GM18498 (cell line): Measurements from ENCODE around the gene AKR7A3.
"Not testable (repeated sequence)": the region's sequence is repeated elsewhere in the genome, so short reads cannot be mapped to it uniquely, and the experiment has no call there.

Experiments
- ATAC-seq: cut with Tn5 transposase; IDR thresholded peaks from one replicate; pipeline ENCODE4 v1.9.1; 2021; ENCODE audit warnings: mild to moderate bottlenecking, moderate library complexity; ENCODE audit not compliant: unreplicated experiment

Gene AKR7A3

GRCh38 chr1:19288324-19289241, at the start of gene AKR7A3:
Gene AKR7A3 (minus strand): TSS chr1:19288770. CDS start chr1:19288709, 61 bp downstream.
- ATAC-seq: not testable (repeated sequence)

GRCh38 chr1:19338323-19338762, 49.8 kb upstream of the AKR7A3 start:
- ATAC-seq: no peak

DNA sequence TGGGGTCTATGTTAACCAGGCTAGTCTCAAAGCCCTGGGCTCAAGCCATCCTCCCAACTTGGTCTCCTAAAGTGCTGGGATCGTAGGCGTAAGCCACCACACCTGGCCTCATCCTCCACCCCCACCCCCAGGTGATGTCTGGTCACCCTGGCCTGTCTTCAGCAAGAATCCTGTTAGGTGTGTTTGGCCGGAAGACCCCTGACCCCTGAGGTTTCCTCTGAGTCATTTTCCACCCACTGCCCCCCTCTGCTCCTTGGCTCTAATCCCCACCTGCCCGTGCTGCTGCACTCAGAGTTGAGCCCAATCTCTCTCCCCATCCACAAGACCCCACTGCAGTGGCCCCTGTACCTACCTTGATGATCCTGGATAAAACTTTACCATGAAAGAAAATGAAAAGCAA, 48.7 kb upstream of the AKR7A3 start:
- no peak for ATAC-seq

- ATAC-seq: no peak
Measured at GRCh38 chr1:19336543-19336942, 48.0 kb upstream of the AKR7A3 start.

GRCh38 chr1:19333587-19334354, 45.2 kb upstream of the AKR7A3 start:
- no peak for ATAC-seq

GRCh38 chr1:19332832-19333231, 44.3 kb upstream of the AKR7A3 start:
- ATAC-seq: no peak

DNA sequence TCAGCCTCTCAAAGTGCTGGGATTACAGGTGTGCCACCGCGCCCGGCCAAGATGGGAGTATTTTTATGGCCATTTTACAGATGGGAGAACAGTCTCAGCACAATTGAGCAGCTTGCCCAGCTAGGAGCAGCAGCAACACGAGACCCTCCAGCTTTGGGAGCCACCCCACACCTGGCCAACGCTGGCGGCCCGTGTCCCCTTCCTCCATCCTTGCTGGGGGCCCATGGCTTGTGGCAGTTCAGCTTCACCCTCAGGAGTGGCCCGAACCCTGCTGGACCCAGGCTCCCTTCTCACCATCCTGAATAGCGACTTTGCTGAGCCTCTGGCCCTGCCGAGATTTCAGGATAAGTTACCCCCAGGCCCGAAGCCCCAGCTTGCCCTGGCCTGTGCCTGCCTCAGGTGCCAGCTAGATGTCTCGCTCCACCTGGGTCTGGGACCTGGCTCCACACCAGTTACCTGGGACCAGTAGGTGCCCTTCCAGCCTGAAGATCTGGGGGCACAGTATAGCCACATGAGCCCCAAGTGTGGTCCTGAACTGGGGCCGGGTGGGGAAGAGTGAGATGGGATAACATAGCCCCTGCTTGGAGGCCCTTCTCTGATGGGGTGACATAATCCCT, 42.8 kb upstream of the AKR7A3 start:
- ATAC-seq: no peak

DNA sequence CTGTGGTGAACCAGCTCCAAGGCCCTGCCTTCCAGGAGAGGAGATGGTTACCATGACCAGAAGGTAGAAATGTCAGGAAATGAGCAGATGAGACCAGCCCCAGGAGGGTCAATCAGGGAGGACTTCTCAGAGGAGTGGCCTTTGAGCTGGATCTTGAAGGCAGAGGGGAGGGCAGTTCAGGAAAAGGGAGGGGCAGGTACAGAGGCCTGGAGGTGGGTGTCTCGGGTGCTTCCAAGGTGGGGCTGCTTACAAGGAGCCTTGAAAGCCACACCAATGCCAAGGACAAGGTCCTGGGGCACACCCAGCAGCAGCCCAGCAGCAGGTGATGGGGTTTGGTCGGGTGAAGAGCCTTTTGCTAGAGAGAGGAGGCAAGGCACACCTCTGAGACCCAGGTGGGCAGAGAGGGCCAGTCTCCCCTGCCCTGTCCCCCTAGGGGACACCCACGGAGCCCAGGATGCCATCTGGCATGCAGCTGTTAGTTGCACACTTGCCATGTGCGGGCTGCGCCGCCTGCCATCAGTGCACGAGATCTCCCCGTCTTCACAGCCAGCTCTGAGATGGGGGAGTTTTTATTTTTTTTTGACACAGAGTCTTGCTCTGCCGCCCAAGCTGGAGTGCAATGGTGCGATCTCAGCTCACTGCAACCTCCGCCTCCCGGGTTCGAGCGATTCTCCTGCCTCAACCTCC, 42.0 kb upstream of the AKR7A3 start:
- no peak for ATAC-seq

- no peak for ATAC-seq
Measured at GRCh38 chr1:19329611-19330010, 41.0 kb upstream of the AKR7A3 start.

GRCh38 chr1:19329188-19329587, 40.6 kb upstream of the AKR7A3 start:
- no peak for ATAC-seq

- ATAC-seq: no peak
Measured at GRCh38 chr1:19328486-19328885, 39.9 kb upstream of the AKR7A3 start.

DNA sequence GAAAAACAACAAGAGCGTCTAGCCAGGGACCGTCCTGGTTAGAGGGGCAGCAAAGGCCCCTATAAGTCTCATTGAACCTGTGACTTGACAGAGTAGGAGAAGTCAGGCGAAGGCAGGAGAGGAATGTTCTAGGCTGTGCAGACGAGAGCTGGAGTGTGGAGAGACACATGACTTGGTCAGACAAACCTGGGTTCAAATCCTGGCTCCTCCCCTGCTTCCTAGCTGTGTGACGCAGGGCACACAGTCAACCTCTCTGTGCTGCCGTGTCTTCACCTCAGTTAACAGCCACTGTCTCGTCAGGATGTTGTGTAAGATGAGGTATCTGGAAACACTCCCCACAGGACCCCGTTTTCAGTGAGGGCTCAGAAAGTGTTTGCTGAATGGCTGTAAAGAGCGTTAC, 39.2 kb upstream of the AKR7A3 start:
- ATAC-seq: no peak

DNA sequence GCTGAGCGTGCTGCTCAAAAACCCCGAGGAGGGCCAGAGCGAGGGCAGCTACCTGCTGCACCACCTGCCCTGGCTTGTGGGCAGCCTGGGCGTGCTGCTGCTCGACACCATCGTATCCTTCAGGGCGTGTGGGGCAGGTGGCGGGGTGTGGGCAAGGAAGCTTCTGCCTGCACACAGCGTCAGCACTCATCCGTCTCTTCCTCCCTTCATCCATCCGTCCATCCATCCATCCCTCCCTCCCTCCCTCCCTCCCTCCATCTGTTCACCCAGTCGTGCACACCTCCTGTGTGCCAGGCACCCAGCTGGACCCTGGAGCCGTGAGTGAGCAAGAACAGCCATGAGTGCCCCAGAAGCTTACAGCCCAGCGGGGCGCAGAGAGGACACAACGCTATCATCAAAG, 38.7 kb upstream of the AKR7A3 start:
- no peak for ATAC-seq

- no peak for ATAC-seq
Measured at GRCh38 chr1:19326748-19327065, 38.1 kb upstream of the AKR7A3 start.

DNA sequence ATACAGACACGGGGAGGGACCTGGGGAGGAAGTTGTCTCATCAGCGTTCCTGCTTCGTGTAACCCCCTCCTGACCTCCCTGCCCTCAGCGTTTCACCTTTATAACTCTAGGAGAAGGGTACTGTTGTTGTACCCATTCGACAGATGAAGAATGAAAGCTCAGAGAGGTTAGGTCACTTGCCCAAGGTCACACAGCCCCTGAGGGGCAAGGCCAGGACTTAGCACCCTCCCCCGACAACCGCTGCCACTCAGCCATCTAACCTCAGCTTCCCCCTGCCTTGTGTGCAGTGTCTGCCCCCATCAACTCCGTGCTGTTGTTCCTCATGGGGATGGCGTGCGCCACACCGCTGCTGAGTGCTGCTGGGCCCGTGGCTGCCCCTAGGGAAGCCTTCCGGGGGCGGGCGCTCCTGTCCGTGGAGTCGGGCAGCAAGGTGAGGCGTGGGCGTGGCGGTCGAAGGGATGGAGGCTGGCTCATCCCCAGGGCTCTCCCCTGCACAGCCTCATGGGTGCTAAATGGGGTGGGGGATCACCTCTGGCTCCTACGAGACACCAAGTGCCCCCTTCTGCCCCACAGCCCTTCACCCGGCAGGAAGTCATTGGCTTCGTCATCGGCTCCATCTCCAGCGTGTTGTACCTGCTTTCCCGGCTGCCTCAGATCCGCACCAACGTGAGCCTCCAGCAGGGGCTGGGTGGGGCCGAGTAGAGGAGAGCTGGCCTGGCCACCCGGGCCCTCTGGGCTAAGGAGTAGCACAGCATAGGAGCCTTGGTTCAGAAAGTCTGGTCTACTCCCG, 37.6 kb upstream of the AKR7A3 start:
- ATAC-seq: no peak

- ATAC-seq: no peak
Measured at GRCh38 chr1:19325368-19325957, 36.9 kb upstream of the AKR7A3 start.

DNA sequence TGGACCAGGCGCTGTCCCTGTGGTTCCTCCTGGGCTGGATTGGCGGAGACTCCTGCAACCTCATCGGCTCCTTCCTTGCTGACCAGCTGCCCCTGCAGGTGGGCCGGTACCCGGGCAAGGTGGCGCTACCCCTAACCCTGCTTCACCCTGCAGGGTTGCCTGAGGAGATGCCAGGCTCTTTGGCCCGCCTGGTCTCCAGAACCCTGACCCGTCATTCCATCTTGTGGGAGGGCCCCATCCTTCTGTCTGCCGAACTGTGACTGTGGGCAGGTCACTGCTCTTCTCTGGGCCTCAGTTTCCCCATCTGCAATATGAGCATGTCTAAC, 36.1 kb upstream of the AKR7A3 start:
- no peak for ATAC-seq

- ATAC-seq: no peak
Measured at GRCh38 chr1:19323987-19324664, 35.6 kb upstream of the AKR7A3 start.

DNA sequence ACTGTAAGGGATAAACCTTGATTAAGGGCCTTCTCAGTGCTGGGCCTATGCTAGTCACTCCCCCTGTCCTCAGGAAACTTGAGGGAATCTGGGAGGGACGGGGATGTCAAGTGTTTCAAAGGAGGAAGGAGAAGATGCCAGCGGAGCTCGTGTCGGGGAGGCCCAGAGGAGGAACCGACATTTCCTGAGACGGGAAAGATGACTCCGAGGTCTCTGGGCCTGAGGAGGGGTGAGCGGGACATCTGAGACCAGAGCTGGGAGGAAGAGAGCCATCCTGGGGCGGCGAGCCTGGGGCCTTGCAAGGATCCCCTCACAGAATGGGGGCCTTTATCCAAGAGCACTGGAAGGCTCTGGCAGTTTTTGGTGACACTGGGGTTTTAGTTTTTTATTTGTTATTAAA, 33.9 kb upstream of the AKR7A3 start:
- ATAC-seq: no peak

GRCh38 chr1:19321071-19321470, 32.5 kb upstream of the AKR7A3 start:
- ATAC-seq: no peak
